ENCODE results near the gene PLXDC2. TPM values are rescaled to one million over a fixed set of nuclear protein-coding genes. Genes with fewer than 3 reads are reported as not detected.

PLXDC2 gene
- total and polyA plus RNA-seq, 2 experiments from 2014 or later = 13.5 to 19.4 TPM

DNA sequence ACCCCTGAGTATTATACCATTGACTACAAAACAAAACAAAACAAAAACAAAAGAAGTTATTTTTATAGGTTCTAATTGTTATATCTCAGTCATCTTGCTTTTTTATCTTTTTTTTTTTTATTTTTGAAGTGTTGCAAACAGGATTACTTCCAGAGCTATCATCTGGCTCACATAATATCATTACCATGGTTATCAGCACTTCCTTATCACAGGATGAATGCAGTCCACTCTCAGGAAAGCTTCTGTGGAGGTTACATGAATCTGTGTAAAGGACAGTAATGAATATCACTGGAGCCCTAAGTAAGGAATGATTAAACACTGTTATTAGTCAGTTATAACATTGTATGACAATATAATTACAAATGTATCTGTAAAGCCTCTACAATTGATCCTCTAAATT is 451.5 kb downstream of the PLXDC2 start:
- Histone ChIP-seq H2AFZ (no peak overlapping the region), H3K9me2 (ENCODE audit: insufficient read depth) (no peaks in the 10 kb centered on the region), H3K27ac (ENCODE audit: low read depth) (no peak overlapping the region), H4K20me1 (replicated peaks; ENCODE audit: insufficient read depth) (no peaks in the 10 kb centered on the region), H3K36me3 (ENCODE audit: insufficient read depth) (no peaks in the 10 kb centered on the region), H3K4me2 (no peak overlapping the region), H3K4me1 (ENCODE audit: insufficient read depth) (peaks cover 4% of the 10 kb centered on the region; the same call in 1 of the 2 replicates), H3K4me3 (no peak overlapping the region), H3K79me2 (replicated peaks; ENCODE audit: insufficient read depth) (no peaks in the 10 kb centered on the region), H3F3A (replicated peaks; ENCODE audit: low read depth) (no peaks in the 10 kb centered on the region), H3K27me3 (ENCODE audit: insufficient read depth) (no peaks in the 10 kb centered on the region)
- DNase-seq (ENCODE audit: low spot score) = no peak
- Mint-ChIP-seq H3K27me3 (ENCODE audit: insufficient read depth, low read depth, poor library complexity) (peaks cover 4% of the 10 kb centered on the region), H3K36me3 (ENCODE audit: low read depth) (peaks cover 9% of the 10 kb centered on the region), H3K9me3 (peaks cover 9% of the 10 kb centered on the region; the same call in 2 of the 3 replicates), H3K4me3 (no peak overlapping the region), H3K4me1 (peaks cover 14% of the 10 kb centered on the region), H3K27ac (peak overlapping the region; percentile 23; the same call in 1 of the 2 replicates)
- no peak for TF ChIP-seq ZNF114 (CRISPR knock-in tag; IDR thresholded peaks at IDR 0.05)
- TF ChIP-seq NANOG (IDR thresholded peaks at IDR 0.05; ENCODE audit: borderline replicate concordance) = no peak
- no peak for ATAC-seq

DNA sequence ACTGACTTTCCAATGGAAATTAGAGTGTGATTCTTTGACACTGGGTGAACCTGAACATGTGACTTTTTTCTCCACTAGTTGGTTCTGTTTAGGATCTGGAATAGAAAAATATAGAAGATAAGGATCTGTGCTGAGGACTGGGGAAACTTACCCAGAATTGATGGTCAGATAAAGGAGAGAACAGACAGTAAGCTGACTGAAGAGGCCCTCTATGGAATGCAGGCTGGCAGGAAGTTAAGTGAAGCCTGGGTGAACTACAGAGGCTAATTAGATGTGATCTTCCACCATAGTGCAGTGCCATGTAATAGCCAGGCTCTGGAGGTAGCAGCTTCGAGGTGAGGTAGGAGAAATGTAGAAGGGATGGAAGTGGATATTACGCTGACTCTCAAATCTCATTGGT is 455.3 kb downstream of the PLXDC2 start:
- no peaks in the 10 kb centered on the region for H3K79me2 ChIP-seq (replicated peaks; ENCODE audit: insufficient read depth)
- H3K4me2 ChIP-seq = no peak overlapping the region
- peaks cover 3% of the 10 kb centered on the region; the same call in 1 of the 3 replicates for H3K36me3 Mint-ChIP-seq (ENCODE audit: low read depth)
- no peaks in the 10 kb centered on the region for H3K27me3 ChIP-seq (ENCODE audit: insufficient read depth)
- ATAC-seq (peak; percentile 48), DNase-seq (ENCODE audit: low spot score) (peak; percentile 34)
- no peaks in the 10 kb centered on the region for H3K9me2 ChIP-seq (ENCODE audit: insufficient read depth)
- H3F3A ChIP-seq (replicated peaks; ENCODE audit: low read depth) = no peaks in the 10 kb centered on the region
- H3K4me1 Mint-ChIP-seq = peaks cover 18% of the 10 kb centered on the region
- peaks cover 4% of the 10 kb centered on the region; the same call in 1 of the 2 replicates for H3K4me1 ChIP-seq (ENCODE audit: insufficient read depth)
- no peaks in the 10 kb centered on the region for H3K9me3 Mint-ChIP-seq
- no peak overlapping the region for H3K4me3 Mint-ChIP-seq
- TF ChIP-seq REST (IDR thresholded peaks at IDR 0.05; ENCODE audit: unreplicated experiment) = no peak
- no peak for TF ChIP-seq POLR2AphosphoS5 (IDR thresholded peaks at IDR 0.05; ENCODE audit: low read depth)
- no peak for TF ChIP-seq CREB1 (CRISPR knock-in tag; IDR thresholded peaks at IDR 0.05; ENCODE audit: low read depth)
- TF ChIP-seq ZNF114 (CRISPR knock-in tag; IDR thresholded peaks at IDR 0.05) = no peak
- TF ChIP-seq ZNF331 (CRISPR knock-in tag; IDR thresholded peaks at IDR 0.05; ENCODE audit: low read depth) = no peak
- no peak for TF ChIP-seq EZH2 (IDR thresholded peaks at IDR 0.05; ENCODE audit: low read depth, unreplicated experiment)
- no peak overlapping the region; the same call in 1 of the 2 replicates for H3K27ac Mint-ChIP-seq
- H3K4me3 ChIP-seq = no peak overlapping the region
- H3K27ac ChIP-seq (ENCODE audit: low read depth) = no peak overlapping the region
- no peaks in the 10 kb centered on the region for H3K27me3 Mint-ChIP-seq (ENCODE audit: insufficient read depth, low read depth, poor library complexity)
- no peaks in the 10 kb centered on the region for H3K36me3 ChIP-seq (ENCODE audit: insufficient read depth)
- no peak overlapping the region for H2AFZ ChIP-seq
- no peaks in the 10 kb centered on the region for H4K20me1 ChIP-seq (replicated peaks; ENCODE audit: insufficient read depth)

DNA sequence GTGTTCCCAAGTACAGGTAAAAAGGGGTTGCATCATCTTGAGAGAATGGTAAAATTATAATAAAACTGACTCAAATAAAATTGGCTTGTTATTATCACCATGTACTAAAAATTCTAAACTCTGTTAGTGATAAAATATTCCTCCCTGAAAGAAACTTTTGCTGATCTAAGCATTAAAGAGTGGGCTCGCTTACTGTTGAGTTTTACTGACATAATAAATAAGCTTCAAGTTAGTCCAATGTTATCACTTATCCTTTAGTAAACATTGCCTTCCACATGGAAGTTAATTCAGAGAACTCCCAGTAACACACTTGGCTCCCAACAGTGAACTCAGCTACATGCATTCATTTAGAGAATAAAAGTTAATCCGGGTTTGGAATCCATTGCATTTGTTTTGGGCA is 456.4 kb downstream of the PLXDC2 start:
- Mint-ChIP-seq H3K36me3 (ENCODE audit: low read depth) (peaks cover 3% of the 10 kb centered on the region; the same call in 1 of the 3 replicates), H3K9me3 (no peaks in the 10 kb centered on the region), H3K27me3 (ENCODE audit: insufficient read depth, low read depth, poor library complexity) (no peaks in the 10 kb centered on the region), H3K4me3 (no peak overlapping the region), H3K27ac (no peak overlapping the region), H3K4me1 (peaks cover 16% of the 10 kb centered on the region)
- no peak for DNase-seq (ENCODE audit: low spot score)
- no peaks in the 10 kb centered on the region for H3K9me2 ChIP-seq (ENCODE audit: insufficient read depth)
- H3F3A ChIP-seq (replicated peaks; ENCODE audit: low read depth) = no peaks in the 10 kb centered on the region
- H3K4me1 ChIP-seq (ENCODE audit: insufficient read depth) = peaks cover 4% of the 10 kb centered on the region; the same call in 1 of the 2 replicates
- H4K20me1 ChIP-seq (replicated peaks; ENCODE audit: insufficient read depth) = no peaks in the 10 kb centered on the region
- no peak for ATAC-seq
- no peaks in the 10 kb centered on the region for H3K36me3 ChIP-seq (ENCODE audit: insufficient read depth)
- H3K27me3 ChIP-seq (ENCODE audit: insufficient read depth) = no peaks in the 10 kb centered on the region
- H3K4me3 ChIP-seq = no peak overlapping the region
- H3K79me2 ChIP-seq (replicated peaks; ENCODE audit: insufficient read depth) = no peaks in the 10 kb centered on the region
- TF ChIP-seq ETS1 (IDR thresholded peaks at IDR 0.05) = no peak
- H2AFZ ChIP-seq = no peak overlapping the region
- H3K4me2 ChIP-seq = no peak overlapping the region
- H3K27ac ChIP-seq (ENCODE audit: low read depth) = no peak overlapping the region
